NCI-H2196 (cell line): ENCODE measurements around the gene IGF2BP2.
"Not testable (repeated sequence)": the region's sequence is repeated elsewhere in the genome, so short reads cannot be mapped to it uniquely, and the experiment has no call there.

Experiments
- DNase-seq: peaks from one replicate; lab custom pipeline; 2025; ENCODE audit not compliant: unreplicated experiment; lab: John Stamatoyannopoulos, UW

Gene IGF2BP2

DNA sequence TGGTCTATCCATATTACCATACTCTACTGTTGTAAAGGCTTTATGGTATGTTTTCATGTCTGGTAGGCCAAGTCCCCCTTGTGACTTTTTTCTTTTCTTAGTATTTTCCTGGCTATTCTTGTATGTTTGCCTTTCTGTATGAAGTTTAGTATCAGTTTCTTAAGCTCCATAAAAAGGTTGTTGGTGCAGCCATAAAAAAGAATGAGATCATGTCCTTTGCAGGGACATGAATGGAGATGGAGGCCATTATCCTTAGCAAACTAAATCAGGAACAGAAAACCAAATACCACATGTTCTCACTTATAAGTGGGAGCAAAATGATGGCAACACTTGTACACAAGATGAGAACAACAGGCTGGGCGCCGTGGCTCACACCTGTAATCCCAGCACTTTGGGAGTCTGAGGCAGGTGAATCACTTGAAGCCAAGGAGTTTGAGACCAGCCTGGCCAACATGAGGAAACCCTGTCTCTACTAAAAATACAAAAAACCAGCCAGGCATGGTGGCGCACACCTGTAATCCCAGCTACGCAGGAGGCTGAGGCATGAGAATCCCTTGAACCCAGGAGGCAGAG is 13.7 kb upstream of the IGF2BP2 start:
- DNase-seq = not testable (repeated sequence)

DNA sequence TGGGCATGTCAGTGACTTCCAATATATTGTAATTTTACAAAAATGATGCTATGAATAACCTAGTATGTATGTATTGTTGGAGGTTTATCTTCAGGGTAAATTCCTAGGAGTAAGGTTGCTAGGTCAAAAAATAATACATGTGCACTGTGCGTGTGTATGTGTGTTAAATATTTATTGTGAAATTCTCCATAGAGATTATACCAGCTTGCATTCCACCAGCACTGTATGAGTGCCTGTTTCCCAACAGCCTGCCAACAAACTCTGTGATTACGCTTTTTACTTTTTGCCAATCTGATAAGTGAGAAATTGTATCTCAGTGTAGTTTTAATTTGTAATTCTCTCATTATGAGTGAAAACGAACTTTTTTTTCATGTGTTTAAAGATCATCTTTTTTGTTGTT is 12.6 kb upstream of the IGF2BP2 start:
- no peak for DNase-seq

DNA sequence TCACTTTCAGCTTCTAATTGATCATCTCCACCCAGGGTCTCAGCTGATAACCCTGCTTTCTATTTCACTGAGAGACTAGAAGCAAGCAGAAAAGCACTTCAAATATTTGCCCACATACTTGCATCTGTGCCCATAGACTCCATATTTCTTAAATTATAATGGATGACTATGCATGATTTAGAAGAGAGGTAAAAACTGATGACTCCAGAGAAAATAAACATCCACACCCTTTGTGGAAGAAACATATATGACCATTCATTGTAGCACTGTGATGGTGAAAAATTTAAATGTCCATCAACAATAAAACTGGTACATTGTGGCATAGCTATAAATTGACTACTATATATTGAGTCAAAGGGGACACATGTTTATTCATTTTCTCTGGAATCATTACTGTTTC is 7.1 kb upstream of the IGF2BP2 start:
- no peak for DNase-seq

DNA sequence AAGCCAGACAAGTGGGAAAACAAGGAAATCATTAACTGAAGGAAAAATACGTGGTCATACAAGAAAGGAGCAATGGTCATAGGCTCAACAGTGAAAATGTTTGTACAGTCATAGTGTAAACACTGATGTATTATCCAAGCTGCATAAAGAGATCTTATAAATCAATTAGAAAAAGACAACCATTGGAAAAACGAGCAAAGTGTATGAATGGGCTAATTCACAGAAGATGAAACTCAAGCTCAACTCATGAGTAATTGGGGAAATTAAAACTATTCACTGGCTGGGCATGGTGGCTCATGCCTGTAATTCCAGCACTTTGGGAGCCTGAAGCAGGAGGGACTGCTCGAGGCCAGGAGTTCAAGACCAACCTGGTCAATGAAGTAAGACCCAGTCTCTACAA is 6.4 kb upstream of the IGF2BP2 start:
- no peak for DNase-seq

DNA sequence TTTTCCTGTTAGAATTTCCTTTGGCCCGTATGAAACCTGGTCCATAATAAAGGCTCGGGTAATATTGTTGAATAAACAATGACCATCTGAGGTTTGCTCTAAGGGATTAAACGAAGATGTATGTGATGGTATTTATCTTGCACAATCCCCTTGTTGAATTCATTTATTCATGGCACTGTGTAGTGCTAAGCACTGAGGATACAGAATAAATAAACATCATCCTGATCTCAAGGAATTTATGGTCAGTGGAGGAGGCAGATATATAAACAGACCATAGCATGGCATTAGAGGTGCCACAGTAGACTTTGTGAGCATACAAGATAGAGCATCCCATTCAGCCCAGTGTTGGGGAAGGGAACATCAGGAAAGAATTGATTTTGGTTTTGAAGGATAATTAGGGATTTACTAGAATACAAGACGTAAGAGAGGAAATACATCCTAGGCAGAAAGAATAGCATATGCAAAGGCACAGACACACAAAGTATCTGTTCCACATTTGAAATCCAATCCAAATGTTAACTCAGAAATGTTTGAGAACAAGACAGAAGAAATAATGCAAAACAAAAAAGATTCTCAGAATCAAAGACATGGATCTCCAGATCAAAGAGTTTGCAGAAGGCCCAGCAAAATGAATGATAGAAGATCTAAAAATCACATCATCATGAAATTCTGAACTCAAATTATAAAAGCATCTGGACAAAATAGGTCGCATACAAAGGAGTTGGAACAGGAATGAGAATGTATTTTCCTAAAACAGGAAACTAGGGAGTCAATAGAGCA is 5.4 kb upstream of the IGF2BP2 start:
- DNase-seq = no peak

DNA sequence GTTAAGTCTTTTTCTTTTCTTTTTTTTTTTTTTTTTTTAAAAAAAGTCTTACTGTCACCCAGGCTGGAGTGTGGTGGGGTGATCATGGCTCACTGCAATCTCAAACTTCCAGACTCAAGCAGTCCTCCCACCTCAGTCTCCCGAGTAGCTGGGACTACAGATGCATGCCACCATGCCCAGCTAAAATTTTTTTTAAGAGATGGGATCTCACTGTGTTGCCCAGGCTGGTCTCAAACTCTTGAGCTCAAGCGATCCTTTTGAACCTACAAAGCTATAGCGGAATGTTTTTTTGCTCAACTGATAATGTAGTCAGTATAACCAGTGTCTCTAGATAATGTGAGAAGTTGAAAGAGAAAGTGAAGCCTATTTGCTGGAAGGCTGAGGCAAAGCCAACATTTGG is 3.9 kb upstream of the IGF2BP2 start:
- no peak for DNase-seq

DNA sequence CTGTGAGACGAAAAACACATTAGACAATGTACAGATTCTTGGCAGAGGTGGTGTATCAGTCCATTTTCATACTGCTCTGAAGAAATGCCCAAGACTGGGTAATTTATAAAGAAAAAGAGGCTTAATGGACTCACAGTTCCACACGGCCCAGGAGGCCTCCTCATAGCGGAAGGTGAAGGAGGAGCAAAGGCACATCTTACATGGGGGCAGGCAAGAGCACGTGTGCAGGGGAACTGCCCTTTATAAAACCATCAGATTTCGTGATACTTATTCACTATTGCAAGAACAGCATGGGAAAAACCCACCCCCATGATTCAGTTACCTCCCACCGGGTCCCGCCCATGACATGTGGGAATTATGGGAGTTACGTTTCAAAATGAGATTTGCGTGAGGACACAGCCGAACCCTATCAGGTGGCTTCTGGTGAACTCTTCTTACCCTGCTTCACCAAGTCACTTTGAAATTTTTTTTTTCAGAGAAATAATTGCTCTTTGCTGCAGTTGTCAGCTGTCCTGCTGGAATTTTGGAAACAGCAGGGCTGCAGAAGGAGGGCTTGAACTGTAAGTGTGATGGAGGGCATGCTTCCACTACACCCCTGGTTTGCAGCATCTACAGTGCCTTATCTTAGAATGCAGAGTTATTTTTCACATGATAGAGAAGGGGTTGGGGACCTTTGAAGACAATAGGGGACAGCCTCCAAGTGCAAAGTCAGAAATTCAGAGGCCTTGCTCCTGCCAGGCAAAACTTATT is 2.9 kb upstream of the IGF2BP2 start:
- no peak for DNase-seq

DNA sequence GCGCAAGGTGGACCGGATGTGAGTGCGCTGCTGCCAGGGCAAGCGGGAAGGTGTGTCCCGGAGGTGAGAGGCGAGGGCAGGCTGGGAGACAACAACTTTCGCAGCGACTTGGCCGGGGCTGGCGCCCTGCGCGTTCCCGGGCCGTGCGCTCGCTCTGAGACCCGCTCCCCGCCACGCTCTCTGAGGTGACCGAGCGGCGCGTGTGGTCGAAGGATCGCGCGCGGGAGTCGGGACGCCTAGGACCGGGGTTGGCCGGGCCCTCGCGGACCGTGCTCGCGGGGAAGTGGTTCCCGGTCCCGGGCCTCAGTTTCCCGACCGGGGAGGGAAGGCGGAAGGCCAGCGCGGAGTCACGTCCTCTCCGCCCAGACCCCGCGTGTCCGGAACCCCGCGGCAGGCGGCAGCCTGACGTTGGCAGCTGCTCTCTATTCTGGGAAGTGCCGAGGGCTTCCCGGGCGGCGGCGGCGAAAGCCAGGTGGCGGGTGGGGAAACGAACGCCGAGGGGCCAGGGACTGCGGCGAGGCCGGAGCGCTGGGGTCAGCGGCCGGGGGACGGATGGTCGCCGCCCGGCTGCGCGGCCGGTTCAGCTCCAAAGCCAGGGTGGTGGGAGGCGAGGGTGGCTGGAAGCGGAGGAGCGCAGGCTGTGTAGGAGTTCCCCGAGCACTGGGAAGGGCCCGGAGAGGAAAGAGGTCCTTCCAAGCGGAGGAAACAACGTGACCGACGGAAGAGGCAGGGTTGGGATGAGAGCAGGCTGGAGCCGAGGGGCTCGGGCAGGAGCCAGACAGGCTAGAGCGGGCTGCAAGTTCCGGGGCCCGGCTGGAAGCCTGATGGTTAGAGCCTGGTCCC is 1.0 kb upstream of the IGF2BP2 start:
- peak; percentile 53 for DNase-seq

DNA sequence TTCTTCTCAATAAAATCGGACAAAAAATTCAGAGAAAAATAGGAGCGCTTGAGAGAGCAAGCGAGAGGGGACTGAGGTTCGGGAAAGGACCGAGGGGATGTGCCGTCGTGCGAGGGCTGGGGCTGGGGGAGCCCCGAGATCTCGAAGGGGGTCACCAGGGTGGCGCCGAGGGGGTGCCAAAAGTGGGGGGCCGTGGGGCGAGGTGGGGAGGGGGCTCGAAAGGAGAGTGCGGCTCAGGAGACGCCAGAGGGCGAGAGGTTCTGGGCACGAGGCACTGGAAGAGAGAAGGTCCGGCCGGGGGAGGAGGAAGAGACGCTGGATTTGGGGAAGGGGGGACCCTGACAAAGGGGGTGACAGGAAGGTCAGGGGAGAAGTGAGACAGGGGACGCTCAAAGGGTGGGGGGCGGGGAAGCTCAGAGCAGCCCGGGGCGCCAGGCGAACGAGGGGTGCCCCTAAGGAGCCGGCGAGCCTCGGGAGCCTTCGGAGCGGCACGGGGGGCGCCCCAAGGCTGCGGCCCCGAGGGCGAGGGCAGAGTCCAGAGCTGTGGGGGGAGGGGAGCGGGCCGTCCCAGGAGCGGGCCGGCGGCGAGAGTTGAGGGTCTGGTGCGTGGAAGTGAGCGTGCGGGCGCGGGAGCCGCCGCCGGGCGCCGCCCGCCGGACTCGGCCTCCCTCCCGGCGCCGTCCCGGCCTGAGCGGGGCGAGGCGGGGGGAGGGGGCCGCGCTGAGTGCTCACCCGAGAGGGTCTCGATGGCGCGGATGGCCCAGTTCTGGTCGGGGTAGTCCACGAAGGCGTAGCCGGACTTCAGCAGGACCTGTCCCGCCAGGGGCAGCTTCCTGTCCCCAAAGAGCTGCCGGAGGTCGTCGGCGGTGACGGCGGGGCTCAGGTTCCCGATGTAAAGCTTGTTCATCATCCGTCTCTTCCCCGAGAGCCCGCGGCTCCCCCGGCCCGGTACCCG is 514 bp downstream of the IGF2BP2 start:
- no peak for DNase-seq

DNA sequence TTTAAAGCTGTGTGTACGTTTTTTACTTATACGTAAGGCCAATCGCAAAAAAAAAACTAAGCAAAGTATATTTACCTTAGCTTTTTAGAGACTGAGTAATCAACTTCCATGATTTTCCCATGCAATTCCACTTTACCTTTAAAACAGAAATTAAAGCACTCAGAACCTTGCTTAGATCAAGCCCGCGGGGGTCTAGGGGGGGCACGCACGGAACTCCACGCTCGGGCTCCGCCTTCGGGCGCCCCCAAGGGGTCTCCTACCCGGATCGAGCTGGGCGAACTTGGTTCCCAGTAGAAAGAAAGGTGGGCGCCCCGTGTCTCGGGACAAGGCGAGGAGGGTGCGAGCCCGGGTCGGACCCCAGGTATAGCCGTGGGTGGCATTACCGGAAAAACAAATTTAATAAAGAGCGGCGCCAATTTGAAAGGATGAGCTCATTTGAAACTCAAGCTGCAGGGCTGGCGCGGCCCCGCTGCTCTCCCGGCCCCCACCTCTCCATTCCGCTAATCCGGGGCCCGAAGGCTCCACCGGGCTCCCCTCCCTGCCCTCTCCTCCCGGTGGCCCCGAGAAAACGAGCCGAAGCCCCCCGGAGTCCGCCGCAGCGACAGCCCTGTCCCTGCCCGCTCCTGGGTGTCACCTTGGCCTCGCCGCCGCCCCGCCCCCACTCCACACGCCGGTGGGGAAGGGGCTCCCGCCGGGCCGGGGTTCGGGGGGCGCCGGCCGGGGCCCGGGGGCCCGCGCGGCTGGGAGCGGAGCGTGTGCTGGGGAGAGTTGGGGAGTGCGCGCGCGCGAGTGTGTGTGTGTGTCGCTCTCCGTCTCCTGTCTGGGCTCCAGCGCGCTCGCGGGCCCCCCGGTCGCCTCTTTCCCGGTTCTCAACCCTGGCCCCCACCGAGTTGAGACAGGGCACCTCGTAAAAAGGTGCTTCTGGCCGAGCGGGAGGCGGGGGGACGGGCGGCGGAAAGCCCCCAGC is 1.5 kb downstream of the IGF2BP2 start:
- DNase-seq = peak; percentile 40

DNA sequence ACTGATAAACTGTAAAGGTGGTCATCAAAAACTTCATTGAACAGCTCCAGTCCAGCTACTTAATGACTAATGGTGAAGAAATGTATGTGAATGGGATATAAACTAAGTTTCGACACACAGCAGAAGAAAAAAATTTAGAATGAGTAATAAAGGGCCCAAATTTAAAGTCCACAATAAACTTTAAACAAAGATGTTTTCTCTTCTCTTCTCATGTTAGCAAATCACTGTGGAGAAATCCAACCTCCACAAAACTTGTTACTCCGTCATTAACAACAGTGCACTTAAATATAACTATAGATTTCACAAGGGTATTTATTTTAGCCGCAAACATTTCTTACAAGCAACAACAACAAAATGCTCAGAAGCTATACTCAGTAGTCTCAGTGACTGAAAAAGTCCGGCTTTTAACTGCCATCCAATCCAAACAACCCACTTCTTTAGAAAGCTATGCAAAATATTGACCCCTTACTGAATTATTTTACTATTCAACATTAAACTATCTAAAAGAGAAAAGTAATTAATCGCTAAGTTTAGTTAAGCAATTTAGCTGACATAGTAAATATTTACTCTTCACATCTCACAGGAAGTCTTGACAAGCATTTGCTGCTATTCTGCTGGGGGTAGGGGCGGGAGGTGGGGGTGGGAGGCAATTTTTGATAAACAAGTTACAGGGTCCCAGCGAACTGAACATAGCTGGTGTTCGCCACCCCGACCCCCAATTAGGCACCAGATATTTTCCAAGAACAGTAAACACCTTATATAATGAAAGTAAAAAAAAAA is 2.4 kb downstream of the IGF2BP2 start:
- no peak for DNase-seq

DNA sequence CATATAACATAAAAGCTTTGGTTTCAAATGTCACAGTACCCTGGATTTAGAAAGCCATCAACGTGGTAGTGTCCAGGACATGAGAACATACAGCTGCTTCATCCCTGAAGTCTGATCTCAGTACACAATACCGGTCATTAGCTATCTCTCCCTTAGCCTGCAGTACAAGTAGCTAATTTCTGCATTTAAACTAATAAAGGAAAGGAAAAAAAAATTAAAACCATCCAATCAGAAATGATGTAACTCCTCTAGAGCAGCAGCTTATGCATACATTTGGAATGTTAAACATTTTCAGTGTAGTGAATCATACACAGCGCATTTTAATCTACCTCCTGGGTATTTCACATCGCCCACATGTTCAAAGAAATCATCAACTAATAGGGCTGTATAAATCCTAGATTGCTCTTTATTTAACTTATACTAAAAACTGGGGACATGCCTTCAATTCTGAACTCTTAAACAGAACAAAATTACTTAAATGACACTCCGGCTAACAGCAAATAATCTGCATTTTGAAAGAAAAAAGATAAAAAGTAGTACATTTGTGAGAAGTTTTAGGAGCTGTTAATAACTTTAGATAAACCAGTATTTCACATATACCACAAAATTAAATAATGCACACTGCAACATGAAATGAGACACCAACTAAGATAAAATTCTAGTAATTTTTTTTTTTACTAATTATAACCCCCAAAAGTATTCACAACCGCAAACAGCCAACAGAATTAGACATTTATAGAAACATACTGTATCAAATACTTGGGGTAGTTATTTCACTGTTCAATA is 3.7 kb downstream of the IGF2BP2 start:
- DNase-seq = no peak

DNA sequence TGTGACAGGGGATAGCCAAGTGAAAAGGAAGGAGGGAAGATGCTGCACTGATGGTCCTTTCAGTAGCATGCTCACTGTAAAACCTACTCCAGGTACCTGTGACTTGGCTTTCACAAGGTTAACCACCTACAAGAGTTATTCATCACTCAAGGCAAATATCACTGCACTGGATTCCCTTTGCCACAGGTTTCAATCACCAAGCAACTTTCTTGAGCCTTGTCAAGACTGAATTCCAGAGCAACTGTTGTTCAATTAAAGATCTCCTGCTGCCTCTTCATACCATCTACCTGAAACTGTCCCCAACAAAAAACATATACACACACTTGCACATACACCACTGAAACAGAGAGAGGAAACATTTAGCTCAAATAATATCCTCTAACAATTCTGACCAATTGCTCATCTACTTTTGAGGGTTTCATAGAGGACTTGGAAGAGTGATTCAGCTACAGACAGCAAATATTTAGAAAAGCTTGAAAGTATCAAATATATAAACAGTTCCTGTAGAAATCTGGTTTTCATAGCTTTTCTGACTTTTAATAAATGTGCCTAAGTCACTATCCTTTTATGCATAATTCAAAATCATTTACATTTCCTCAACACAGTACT is 6.5 kb downstream of the IGF2BP2 start:
- no peak for DNase-seq

DNA sequence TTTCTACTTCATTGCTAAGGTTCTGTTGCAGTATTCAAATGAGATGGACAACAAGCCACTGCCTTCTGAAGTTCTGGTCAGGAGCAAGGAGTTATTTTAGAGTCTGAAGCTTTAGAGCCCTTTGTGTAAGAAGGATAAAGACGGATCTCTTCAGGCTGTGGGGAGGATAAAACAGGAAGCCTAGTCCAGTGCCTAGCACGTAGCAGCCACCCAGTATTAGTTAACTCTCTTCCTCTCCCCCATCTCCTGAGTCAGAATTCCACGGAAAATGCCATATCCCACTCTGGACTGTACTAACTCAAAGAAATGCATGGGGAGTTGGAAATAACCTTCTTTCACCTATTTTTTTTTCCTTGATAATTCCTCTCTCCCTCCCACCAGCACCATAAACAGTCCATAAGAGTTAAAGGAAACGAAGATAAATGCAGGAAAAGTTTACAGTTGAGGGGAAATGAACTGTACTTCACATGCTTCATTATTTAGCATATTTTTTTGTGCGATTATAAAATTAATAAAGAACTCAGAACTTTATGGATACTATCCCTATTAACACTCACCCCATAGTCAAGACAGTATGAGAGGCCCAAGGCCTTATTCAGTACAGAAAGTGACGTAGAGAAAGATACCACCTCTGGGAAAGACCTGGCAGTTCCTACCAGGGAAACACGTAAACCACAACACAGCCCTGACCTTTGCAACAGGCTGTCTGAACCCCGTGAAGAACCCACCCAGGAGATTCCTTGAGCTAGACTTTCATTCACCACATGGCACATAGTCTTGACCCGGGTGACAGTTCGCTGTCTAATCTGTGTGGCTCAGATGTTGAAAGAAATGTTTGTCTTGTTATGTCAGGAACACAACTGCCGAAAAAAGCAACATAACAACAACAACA is 9.2 kb downstream of the IGF2BP2 start:
- no peak for DNase-seq

DNA sequence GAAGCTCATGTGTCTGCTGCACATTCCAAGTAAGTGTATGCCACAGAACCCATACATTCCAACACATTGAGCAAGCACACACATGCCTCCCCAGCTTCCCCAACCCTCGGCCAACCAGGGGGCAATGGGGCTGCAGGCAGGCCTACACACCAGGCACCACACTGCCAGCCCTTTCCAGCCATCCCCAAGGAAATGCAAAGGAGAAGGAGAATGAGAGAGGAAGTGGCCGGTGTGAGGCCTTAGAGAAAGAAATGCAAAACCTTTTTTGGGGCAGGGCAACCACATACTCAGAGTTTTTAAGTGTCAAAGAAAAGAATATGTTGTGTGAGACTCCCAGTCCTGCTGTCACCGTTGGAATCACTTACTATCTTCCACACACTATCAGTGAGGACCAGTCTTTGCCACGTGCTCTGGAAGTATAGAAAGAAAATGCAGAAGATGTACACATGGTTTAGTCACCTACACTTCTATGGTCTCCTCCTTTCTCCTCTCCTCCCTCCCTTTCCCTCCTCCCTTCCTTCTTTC is 11.1 kb downstream of the IGF2BP2 start:
- DNase-seq = no peak

DNA sequence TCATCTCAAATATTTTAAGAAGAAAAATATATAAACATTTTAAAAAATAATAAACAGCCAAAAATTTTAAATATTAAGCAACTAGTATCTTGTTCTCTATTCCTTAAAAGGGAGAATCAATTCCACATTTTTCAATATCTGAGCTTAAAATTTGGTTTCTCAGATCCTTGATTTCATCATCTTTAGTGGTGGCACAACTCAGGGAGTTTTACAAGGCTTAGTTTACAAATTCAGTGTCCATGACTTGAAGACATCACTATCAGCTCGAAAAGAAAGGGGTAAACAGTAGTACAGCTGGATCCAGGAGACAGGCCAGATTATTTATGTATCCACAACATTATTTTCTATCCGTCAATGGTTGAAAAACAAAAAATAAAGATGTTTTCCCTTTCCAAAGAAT is 11.6 kb downstream of the IGF2BP2 start:
- DNase-seq = no peak
